HG02852 (cell line): Measurements from ENCODE around the gene CCDC137.
A peak's percentile ranks its signal among the peaks of the same experiment; 100 is the strongest.

Experiments
- ATAC-seq: cut with Tn5 transposase; IDR thresholded peaks from one replicate; pipeline ENCODE4 v1.9.1; 2021; ENCODE audit warnings: mild to moderate bottlenecking, moderate library complexity; ENCODE audit not compliant: unreplicated experiment

Gene CCDC137

DNA sequence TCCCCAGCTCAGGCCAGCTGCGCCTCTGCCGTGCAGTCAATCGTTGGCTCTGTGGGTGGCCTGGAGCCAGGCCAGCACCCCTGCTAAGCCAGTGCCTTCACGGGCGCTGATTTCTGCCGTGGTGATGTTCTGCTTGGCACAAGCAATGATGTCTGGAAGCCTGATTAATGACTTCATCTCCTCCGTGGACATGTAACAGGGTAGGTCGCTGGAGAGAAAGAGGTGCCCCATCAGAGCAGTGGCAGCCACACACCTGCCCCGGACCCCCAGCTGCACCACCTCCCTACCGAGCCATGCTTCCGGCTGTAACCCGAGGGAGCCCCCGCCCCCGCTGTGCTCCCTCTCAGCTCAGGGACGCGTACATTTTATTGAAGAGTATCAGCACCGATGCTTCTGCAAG is 15.1 kb downstream of the CCDC137 start:
- ATAC-seq: no peak

DNA sequence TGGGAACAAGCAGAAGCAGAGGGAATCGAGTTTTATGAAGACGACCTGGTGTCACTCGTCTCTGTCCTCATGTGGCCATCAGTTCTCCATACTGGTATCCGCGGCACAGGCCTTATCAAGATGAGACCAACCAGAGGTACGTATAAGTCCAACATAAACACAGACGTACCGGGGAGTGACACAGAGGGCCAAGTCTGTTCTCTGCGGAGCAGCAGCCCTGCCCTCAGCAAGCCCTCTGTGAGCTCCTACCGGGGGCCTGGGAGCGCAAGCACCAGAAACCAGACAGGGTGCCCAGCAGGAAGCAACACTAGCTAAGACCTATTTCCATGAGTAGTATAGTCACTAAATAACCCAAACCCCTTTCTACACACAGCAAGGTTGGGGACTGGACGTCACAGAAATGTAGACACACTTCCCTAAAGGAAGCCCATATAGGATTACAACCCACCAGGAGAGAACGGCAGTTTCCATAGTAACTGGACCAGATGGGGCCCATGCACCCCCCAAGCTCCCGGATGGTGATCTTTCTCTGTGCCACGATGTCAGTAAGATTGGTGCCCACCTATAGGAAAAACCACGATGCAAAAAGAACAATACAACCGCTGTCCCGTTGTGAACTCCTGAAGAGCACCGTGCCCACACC is 16.1 kb downstream of the CCDC137 start:
- ATAC-seq: no peak

DNA sequence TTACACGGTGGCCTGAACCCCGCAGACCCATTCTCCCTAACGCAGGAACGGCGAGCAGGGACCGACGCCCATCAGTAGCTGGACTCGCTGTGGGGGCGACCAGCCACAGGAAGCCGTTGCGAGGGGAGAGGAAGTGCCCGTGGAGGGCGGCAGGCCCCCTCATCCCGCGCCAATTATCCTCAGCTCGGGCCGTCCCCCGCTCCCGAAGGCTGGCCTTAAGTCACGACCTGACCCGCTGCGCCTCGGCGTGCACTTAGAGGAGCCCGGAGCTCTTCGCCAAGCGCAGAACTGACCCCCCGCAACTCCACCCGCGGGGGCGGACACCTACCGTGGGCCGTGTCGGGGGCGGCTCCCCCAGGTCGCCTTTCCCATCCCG is 16.7 kb downstream of the CCDC137 start:
- peak; percentile 8 for ATAC-seq

DNA sequence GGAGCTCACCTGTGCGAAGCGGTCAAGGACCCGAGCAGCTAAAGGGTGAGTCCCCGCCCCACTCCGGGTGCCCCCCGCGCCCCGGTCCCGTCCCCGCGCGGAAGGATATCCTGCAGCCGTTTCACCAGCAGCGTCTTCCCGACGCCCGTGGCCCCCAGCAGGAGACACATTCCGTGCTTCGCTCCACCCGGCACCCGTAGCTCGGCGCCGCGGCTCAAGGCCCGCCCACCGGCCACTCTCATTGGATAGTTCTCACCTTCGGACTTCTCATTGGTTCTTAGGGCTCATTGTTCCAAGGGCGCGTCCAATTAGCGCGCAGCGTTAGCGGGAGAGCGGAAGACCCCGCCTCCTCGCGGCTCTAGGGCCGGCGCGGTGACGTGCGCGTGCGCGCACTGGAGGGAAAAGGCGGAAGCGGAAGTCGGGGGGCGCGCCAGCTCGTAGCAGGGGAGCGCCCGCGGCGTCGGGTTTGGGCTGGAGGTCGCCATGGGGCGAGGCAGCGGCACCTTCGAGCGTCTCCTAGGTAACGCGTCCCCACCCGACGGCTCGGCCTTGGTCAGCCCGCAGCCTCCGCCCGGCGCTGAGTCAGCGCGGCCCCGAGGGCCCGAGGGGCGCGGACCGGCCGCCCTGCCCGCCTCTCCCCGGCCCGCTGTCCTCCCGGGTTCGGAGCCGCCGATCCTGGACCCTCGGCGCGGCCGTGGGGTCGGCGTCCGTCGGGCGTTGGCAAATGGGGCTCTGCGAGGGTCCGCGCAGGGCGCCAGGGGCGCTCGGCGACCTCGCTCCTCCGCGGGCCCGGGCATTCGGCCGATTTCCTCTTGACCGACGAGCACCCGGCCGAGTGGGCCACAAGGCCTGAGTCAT is 17.3 kb downstream of the CCDC137 start, which contains the start of the genes ARL16 and HGS:
ARL16 (minus strand) TSS at position 214 of the 858 bp plus-strand sequence; CDS start at position 170, 44 bp downstream.
HGS (plus strand) TSS at position 428 of the 858 bp plus-strand sequence; CDS start at position 484, 56 bp downstream.
- ATAC-seq: peak; percentile 87

DNA sequence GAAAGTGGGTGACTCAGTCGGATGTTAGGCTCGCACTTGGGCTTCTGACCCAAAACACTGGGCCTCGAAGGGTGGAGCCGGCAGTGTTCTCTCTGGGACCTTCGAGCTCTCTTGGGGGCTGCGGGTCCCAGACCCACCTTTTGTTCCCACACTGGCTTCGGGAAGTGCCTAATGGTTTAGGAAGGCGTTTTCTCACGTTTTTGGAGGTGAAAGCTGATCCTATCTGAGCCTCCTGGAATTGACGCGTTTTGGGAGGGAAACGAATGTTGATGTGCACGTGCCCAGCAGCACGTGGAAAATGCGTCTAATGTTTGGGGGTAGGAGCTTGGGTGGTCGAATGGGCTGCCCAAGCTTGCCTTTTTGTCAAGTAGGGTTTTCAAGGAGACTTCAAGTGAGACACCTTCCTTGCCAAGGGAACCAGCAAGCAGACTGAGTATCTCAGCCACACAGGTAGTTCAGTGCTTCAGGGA is 17.9 kb downstream of the CCDC137 start:
- ATAC-seq: no peak

DNA sequence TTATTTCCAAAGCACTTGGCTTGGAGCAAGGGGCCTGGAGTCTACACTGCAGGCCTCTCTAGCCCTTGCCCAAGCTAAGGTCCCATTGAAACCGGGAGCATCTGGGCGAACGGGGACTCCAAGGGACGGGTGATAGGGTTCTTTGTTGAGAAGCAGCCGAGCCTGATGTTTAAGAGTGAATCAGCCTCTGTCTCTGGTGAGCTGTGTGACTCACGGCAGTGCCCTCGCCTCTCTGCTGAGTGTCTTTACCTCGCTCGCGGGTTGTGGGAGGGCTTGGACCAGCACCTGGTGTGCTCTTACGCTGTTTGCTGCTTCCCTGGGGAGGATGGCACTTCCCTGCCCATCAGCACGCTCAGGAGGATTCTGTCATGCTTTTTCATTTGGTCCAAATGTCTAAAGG is 18.6 kb downstream of the CCDC137 start:
- ATAC-seq: no peak

DNA sequence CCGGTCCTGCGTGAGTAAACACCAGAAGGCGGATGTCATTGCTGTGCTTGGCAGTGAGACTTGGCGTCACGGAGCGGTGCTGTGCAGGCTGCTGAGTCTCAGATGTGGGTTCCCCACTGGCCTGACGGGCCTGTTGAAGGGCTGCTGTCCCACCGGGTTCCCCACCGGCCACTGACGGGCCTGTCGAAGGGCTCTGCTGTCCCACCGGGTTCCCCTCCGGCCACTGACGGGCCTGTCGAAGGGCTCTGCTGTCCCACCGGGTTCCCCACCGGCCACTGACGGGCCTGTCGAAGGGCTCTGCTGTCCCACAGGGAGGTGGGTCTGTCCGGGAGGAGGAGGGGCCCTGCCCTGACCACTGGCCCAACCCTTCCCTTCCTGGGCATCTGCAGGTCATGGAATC is 20.1 kb downstream of the CCDC137 start:
- no peak for ATAC-seq

DNA sequence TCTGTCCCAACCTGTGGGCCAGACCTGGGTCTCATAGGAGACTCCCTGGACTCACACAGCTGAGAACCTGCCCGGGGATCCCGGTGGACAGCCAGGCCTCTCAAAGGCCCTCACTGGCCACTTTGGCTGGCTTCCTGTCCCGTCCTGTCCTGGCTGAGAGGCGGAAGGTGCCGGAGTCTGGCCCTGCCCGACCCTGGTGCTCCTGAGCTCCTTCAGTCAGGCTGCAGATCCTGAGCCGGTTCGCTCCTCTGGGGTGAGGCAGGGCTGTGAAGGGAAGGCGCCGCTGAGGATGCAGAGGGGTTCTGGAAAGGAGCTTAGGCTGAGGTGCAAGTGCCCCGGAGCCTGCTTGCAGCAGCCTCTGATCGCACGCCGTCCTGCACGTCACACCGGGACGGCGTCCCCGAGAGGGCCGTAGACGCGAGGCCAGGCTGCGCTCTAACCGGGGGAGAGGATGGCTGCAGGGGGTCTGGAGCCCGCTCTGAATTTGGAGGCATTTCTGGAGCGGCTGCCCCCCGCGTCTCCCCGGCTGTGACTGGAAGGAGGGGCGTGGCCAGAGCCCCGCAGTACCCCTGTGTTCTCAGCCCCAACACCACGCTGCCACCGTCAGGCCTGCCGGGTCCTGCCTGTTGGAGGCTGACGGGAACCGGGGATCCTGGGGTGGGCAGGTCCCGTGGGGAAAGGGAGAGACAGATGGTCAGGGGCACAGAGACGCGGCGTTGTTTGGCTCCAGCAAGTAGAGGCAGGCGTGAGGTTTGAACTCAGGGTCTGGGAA is 21.4 kb downstream of the CCDC137 start:
- no peak for ATAC-seq

DNA sequence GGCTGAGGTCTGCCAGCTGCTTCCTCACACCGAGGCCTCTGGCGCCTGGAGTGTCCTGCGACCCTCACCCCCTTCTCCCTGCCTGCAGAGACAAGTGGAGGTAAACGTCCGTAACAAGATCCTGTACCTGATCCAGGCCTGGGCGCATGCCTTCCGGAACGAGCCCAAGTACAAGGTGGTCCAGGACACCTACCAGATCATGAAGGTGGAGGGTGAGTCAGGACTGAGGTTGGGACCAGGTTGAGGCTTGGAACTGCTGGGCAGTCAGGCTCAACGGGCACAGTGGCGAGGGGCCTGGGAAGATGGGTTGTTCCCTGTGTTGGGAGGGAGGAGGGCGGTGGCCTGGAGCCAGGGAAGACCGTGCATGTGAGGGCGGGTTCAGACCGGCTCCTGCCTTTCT is 22.1 kb downstream of the CCDC137 start:
- ATAC-seq: no peak

DNA sequence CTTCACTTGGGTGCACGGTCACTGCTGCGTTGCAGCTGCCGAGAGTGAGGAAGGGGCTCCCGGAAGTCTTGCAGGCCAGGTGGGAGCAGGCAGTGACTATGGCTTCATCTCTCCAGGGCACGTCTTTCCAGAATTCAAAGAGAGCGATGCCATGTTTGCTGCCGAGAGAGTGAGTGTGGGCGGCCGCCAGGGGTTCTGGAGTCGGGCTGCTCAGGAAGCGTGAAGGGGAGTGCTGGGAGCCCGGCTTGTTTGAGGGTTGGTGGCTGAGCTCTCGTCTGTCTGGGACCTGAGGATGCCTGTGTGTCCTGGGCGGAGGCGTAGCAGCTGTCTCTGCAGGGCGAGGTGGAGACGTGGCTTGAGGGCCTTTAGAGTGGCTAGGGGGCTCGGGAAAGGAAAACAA is 23.5 kb downstream of the CCDC137 start:
- no peak for ATAC-seq

DNA sequence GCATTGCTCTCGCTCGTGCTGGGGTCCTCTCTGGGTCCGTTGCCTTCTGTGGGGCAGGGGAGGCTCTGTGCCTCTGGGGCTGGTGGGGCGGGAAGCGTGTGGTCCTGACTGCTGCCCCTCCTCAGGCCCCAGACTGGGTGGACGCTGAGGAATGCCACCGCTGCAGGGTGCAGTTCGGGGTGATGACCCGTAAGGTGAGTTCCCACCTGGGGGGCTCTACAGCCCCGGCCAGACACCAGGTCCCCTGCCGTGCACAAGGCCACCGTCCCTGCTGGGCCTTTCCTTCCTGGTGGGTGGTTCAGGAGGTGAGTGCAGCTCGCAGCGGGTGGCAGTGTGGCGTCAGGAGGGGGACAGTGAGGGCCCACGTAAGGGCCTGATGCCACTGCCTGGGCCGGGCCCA is 24.0 kb downstream of the CCDC137 start:
- no peak for ATAC-seq

DNA sequence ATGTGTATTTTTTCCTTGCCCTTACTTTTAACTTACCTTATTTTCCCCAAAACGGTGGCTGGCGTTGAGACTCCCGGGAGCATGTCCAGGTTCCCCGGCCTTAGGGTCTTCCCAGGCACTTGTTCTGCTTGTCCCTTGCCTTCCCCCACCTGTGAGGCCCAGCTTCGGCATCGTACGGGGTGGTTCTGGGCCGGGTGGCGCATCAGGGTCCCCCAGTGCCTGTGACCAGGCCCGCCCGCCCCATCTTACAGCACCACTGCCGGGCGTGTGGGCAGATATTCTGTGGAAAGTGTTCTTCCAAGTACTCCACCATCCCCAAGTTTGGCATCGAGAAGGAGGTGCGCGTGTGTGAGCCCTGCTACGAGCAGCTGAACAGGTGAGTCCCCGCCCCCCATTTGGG is 24.7 kb downstream of the CCDC137 start:
- ATAC-seq: no peak

DNA sequence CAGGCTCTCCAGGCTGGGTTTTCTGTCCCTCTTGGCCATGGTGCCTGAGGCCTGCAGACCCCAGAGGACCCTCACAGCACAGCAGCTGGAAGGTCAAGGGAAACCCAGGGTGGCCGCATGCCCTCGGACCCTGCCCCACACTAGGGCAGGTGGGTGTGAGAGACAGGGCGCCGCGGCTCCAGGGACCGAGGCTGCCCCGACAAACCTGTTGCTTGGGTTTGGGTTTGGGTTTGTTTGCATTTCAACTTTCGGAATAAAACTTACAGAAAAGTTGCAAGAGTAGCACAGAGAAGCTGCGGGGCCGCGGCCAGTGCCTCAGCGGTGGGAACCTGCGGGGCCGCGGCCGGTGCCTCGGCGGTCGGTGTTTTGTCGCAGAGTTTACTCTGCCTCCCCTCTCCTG is 25.1 kb downstream of the CCDC137 start:
- no peak for ATAC-seq

DNA sequence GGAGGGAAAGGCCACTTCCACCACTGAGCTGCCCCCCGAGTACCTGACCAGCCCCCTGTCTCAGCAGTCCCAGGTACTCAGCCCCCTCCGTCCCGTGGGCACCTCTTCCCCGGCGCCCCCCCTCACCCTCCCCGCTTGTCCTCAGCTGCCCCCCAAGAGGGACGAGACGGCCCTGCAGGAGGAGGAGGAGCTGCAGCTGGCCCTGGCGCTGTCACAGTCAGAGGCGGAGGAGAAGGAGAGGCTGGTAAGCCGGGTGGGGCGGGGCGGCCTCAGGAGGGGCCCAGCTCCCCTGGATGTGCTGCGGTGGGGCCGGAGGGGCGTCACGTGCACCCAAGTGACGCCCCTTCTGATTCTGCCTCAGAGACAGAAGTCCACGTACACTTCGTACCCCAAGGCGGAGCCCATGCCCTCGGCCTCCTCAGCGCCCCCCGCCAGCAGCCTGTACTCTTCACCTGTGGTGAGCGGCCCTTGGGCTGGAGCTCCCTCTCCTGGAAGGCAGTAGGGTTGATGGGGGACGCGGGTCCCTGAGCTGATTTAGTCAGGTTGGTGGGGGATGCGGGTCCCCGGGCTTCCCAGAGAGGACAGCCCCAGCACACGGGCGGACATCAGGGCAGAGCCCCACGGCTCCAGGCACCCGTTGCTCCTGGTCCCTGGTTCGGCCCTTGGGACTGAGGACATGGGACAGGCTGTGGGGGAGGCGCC is 27.1 kb downstream of the CCDC137 start:
- no peak for ATAC-seq

DNA sequence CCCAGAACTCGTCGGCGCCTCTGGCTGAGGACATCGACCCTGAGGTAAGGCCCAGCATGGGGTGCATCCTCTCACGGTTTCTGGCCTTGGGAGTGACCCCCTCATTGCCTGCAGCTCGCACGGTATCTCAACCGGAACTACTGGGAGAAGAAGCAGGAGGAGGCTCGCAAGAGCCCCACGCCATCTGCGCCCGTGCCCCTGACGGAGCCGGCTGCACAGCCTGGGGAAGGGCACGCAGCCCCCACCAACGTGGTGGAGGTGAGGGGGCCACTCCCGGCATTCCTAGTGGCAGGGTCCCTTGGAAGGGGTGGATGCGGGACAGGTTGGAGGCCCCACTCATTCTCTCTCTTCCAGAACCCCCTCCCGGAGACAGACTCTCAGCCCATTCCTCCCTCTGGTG is 28.3 kb downstream of the CCDC137 start:
- no peak for ATAC-seq

DNA sequence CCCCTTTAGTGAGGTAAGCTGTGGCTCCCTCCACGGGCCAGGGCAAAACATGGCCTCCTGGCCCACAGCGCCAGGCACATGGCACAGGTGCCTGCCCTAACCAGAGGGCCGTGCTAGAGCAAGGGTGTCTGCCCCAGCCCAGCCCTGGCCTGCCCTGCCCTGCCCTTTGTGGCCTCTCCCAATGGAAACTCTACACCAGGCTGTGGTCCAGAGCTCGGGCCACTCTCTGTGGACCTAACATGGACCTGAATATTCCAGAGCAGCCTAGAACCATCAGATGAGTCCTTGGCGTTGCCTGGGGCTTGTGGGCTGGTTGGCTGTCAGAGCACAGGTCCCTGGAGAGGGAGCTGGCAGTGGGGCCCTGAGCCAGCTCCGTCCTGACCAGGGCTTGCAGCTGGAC is 28.7 kb downstream of the CCDC137 start:
- no peak for ATAC-seq

DNA sequence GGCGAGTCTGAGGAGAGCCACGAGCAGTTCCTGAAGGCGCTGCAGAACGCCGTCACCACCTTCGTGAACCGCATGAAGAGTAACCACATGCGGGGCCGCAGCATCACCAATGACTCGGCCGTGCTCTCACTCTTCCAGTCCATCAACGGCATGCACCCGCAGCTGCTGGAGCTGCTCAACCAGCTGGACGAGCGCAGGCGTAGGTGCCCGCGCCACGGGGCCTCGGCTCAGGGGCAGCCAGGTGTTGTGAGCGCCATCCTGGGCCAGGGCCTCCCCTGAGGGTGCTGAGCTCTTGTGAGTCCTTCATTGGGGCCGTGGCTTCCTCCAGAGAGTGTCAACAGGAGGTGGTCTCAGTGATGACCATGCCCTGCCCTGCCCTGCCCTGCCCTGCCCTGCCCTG is 29.3 kb downstream of the CCDC137 start:
- no peak for ATAC-seq

DNA sequence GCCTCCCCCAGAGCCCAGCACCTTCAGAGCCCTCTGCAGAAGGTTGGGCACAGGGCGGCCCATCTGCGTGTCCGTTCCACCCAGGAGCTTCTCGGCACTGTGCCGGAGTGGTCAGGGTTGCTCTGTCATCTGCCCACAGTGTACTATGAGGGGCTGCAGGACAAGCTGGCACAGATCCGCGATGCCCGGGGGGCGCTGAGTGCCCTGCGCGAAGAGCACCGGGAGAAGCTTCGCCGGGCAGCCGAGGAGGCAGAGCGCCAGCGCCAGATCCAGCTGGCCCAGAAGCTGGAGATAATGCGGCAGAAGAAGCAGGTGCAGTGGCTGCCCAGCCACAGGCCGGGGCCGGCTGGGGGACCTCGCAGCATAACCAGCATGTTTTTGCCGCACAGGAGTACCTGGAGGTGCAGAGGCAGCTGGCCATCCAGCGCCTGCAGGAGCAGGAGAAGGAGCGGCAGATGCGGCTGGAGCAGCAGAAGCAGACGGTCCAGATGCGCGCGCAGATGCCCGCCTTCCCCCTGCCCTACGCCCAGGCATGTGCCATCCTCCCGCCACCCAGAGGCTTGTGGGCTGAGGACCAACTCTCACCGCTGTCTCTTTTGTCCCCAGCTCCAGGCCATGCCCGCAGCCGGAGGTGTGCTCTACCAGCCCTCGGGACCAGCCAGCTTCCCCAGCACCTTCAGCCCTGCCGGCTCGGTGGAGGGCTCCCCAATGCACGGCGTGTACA is 29.8 kb downstream of the CCDC137 start:
- ATAC-seq: no peak

DNA sequence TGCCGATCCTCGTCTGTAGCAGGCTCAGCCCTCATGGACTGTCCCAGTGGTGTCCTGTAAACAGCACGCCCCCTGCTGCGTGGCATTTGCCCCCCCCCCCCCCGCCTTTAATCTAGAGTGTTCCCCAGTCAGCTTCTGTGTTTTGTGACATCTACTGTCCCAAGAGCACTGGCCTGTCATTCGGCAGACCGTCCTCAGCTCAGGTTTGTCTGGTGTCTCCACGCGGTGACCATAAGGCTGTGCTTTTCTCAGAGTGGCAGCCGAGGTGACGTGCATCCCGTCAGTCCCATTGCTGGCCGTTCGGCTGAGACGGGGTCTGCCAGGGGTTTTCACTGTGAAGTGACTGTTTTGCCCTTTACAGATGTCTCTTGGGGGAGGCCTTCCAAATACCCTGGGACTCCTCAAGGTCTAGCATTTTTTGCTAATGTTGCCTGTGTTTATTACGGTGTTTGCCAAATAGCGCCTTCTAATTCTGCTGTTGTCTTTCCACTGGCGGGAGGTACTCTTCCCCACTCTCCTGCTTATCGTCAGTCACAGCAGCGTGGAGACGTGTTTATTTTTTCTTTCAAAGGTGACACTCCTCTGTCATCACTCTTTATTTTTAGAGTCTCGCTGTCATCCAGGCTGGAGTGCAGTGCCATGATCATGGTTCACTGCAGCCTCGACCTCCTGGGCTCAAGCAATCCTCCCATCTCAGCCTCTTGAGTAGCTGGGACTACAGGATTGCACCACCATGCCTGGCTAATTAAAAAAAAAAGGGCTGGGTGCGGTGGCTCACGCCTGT is 30.9 kb downstream of the CCDC137 start:
- ATAC-seq: no peak
